GM12878 (cell line): ENCODE data around the gene CITED1. TPM values are rescaled to one million over a fixed set of nuclear protein-coding genes. Genes with fewer than 3 reads are reported as not detected.

Experiments
- ATAC-seq: fragments of 200-7000 bp; cut with Tn5 transposase; 3 replicates; pipeline ENCODE4 v1.9.1; 2020; ENCODE audit warnings: mild to moderate bottlenecking, moderate library complexity
- BruUV-seq: library from RNA; stranded (reverse); fragments of 400-500 nt; replicated peaks from 2 replicates; lab custom pipeline; 2021; lab: Mats Ljungman, UMichigan
- CTCF ChIA-PET: fragments of 300-600 bp; sonication (Branson Sonifier 250); formaldehyde crosslinking; extraction: SDS; loops from one replicate; lab custom pipeline; 2021; ENCODE audit warnings: inconsistent platforms; lab: Yijun Ruan, JAX
- POLR2A ChIA-PET: fragments of 350-600 bp; formaldehyde crosslinking; extraction: SDS; loops from one replicate; lab custom pipeline; 2021; ENCODE audit warnings: inconsistent platforms; lab: Charles Lee
- RAD21 ChIA-PET: fragments of 300-600 bp; sonication (Branson Sonifier 250); formaldehyde crosslinking; loops from one replicate; lab custom pipeline; 2023; ENCODE audit warnings: antibody characterized with exemption; ENCODE audit not compliant: unreplicated experiment; lab: Charles Lee
- SMC1A ChIA-PET: fragments of 300-600 bp; sonication (Branson Sonifier 250); formaldehyde crosslinking; loops from one replicate; lab custom pipeline; 2023; ENCODE audit not compliant: unreplicated experiment, uncharacterized antibody; lab: Charles Lee
- DNase-seq: peaks from one replicate; pipeline ENCODE4 v3.0.0-alpha.2; 2011; ENCODE audit warnings: low read depth, low spot score
- FAIRE-seq: peaks from 3 replicates; lab custom pipeline; 2011; peaks lifted over from hg19 to GRCh38; lab: Jason Lieb, UNC
- H2AFZ ChIP-seq: 2 replicates; pipeline ENCODE4 v1.6.0; 2011; ENCODE audit warnings: low read depth, low read length, control low read depth; ENCODE audit not compliant: control insufficient read depth
- H3K27ac ChIP-seq: 2 replicates; pipeline ENCODE4 v1.5.1; 2011; ENCODE audit warnings: control low read depth; ENCODE audit not compliant: control insufficient read depth, insufficient read depth
- H3K27me3 ChIP-seq, 2 experiments: replicated peaks in 1 of 2; 2 replicates each; pipeline versions ENCODE4 v1.6.0 to v1.6.1; 2011; ENCODE audit warnings: low read length in 1 of 2; ENCODE audit not compliant: control insufficient read depth in 2 of 2, insufficient read depth in 2 of 2
- H3K36me3 ChIP-seq, 2 experiments: 2 replicates each; pipeline ENCODE4 v1.5.1; 2011; ENCODE audit warnings: low read length in 1 of 2; ENCODE audit not compliant: control insufficient read depth in 2 of 2, insufficient read depth in 2 of 2
- H3K4me1 ChIP-seq: 2 replicates; pipeline ENCODE4 v1.6.1; 2011; ENCODE audit warnings: mild to moderate bottlenecking, low read length, moderate library complexity, mixed read lengths; ENCODE audit not compliant: control insufficient read depth, insufficient read depth
- H3K4me2 ChIP-seq: 2 replicates; pipeline ENCODE4 v1.6.0; 2011; ENCODE audit warnings: control low read depth; ENCODE audit not compliant: control insufficient read depth, insufficient read depth
- H3K4me3 ChIP-seq: fragments of 200-600 bp; sonication (generic); 2 replicates; pipeline ENCODE4 v1.5.1; 2016
- H3K79me2 ChIP-seq: 2 replicates; pipeline ENCODE4 v1.6.0; 2011; ENCODE audit warnings: low read length; ENCODE audit not compliant: control insufficient read depth, insufficient read depth
- H3K9ac ChIP-seq: 2 replicates; pipeline ENCODE4 v1.8.0; 2011; ENCODE audit warnings: low read length, control low read depth, mixed read lengths; ENCODE audit not compliant: control insufficient read depth, insufficient read depth
- H3K9me3 ChIP-seq: replicated peaks from 3 replicates; pipeline ENCODE4 v1.5.1; 2011; ENCODE audit warnings: mild to moderate bottlenecking, low read length; ENCODE audit not compliant: control insufficient read depth, insufficient read depth
- H4K20me1 ChIP-seq: 2 replicates; pipeline ENCODE4 v1.6.0; 2011; ENCODE audit not compliant: control insufficient read depth, insufficient read depth
- BCLAF1 ChIP-seq: fragments of 450-650 bp; IDR thresholded peaks from 2 replicates; pipeline ENCODE4 v1.6.1; 2017; ENCODE audit warnings: antibody characterized with exemption, mild to moderate bottlenecking, moderate library complexity
- BMI1 ChIP-seq: fragments of 450-650 bp; IDR thresholded peaks from 2 replicates; pipeline ENCODE4 v1.6.1; 2016; ENCODE audit warnings: mild to moderate bottlenecking, moderate library complexity, borderline replicate concordance
- CBX5 ChIP-seq: sonication (generic); IDR thresholded peaks from 2 replicates; pipeline ENCODE4 v1.6.1; 2016; ENCODE audit warnings: low read depth, moderate library complexity, mild to moderate bottlenecking, inconsistent platforms
- CREB1 ChIP-seq: IDR thresholded peaks from 2 replicates; pipeline ENCODE4 v1.6.1; 2012; ENCODE audit warnings: low read depth, mild to moderate bottlenecking, inconsistent platforms
- ELK1 ChIP-seq: IDR thresholded peaks from 2 replicates; pipeline ENCODE4 v1.6.1; 2012; ENCODE audit warnings: low read depth, low read length, improper control_type of control experiment
- EP300 ChIP-seq, 2 experiments: fragments of 150-350 bp in 1 of 2; IDR thresholded peaks; 2 replicates each; pipeline ENCODE4 v1.6.1; 2011 to 2012; ENCODE audit warnings: low read depth in 2 of 2, low read length in 2 of 2, borderline replicate concordance in 1 of 2, improper control_type of control experiment in 1 of 2, inconsistent platforms in 1 of 2; ENCODE audit not compliant: control insufficient read depth in 1 of 2
- GATAD2B ChIP-seq: fragments of 450-650 bp; conservative IDR thresholded peaks from 2 replicates; pipeline ENCODE4 v1.6.1; 2017; ENCODE audit warnings: low read depth, mild to moderate bottlenecking, moderate library complexity
- HDGF ChIP-seq: fragments of 450-650 bp; IDR thresholded peaks from 2 replicates; pipeline ENCODE4 v1.6.1; 2016; ENCODE audit warnings: antibody characterized with exemption
- KAT2A ChIP-seq: conservative IDR thresholded peaks from 2 replicates; pipeline ENCODE4 v1.6.1; 2011; ENCODE audit warnings: low read depth, low read length; ENCODE audit not compliant: control insufficient read depth
- MAX ChIP-seq: IDR thresholded peaks from 2 replicates; pipeline ENCODE4 v1.6.1; 2012; ENCODE audit warnings: low read depth, low read length, improper control_type of control experiment
- MLLT1 ChIP-seq: fragments of 450-650 bp; IDR thresholded peaks from 2 replicates; pipeline ENCODE4 v1.6.1; 2016; ENCODE audit warnings: mild to moderate bottlenecking
- MTA3 ChIP-seq: IDR thresholded peaks from 2 replicates; pipeline ENCODE4 v1.6.1; 2012; ENCODE audit warnings: low read length, inconsistent platforms, borderline replicate concordance
- NRF1 ChIP-seq: conservative IDR thresholded peaks from 2 replicates; pipeline ENCODE4 v1.6.1; 2011; ENCODE audit warnings: mild to moderate bottlenecking, low read depth, low read length, improper control_type of control experiment
- POLR2A ChIP-seq: IDR thresholded peaks from 2 replicates; pipeline ENCODE4 v1.6.1; 2011; ENCODE audit warnings: low read depth, mild to moderate bottlenecking, low read length
- RAD51 ChIP-seq: fragments of 450-650 bp; IDR thresholded peaks from 2 replicates; pipeline ENCODE4 v1.6.1; 2016; ENCODE audit warnings: moderate library complexity, mild to moderate bottlenecking, inconsistent platforms
- RUNX3 ChIP-seq: IDR thresholded peaks from 2 replicates; pipeline ENCODE4 v1.6.1; 2012; ENCODE audit warnings: low read length, inconsistent platforms
- YBX1 ChIP-seq: fragments of 450-650 bp; IDR thresholded peaks from 2 replicates; pipeline ENCODE4 v1.6.1; 2016; ENCODE audit warnings: antibody characterized with exemption
- WGBS: methylation state at CpG from one replicate; pipeline ENCODE4 v1.1.6; 2016; ENCODE audit warnings: low lambda C conversion rate; ENCODE audit not compliant: insufficient replicate concordance, insufficient coverage; ENCODE audit errors: missing lambda C conversion rate; 5-methylcytosine and 5-hydroxymethylcytosine counted together
- in situ Hi-C: fragments of 300-500 bp; cut with MboI; formaldehyde crosslinking; loops from 9 replicates; pipeline ENCODE4 v1.14.3; 2018; ENCODE audit warnings: mixed read lengths
- intact Hi-C: fragments of 100-400 bp; cut with micrococcal nuclease; formaldehyde crosslinking; loops from one replicate; pipeline ENCODE4 v1.14.2; 2022; ENCODE audit not compliant: unreplicated experiment
- polyA plus RNA-seq, 11 experiments: library from polyadenylated mRNA; depleted of rRNA in 4 of 11; unstranded in 6 of 11; stranded (reverse) in 5 of 11; fragments of >200 nt; fragmentation: Nextera tagmentation in 4 of 11; fragmentation: Illumina TruSeq in 1 of 11; extraction: Ambion mirVana in 4 of 11; extraction: Trizol in 1 of 11; gene quantifications; 1 replicate in 1 of 11; 2 replicates in 10 of 11; pipeline versions ENCODE4 v1.2.1 to v1.2.3, GENCODE V29; 2011 to 2016; ENCODE audit warnings: inconsistent platforms in 2 of 11, missing spikeins in 2 of 11, low read depth in 1 of 11
- total RNA-seq, 4 experiments: library from RNA; depleted of rRNA in 3 of 4; stranded (reverse); fragments of >200 nt in 3 of 4; fragmentation: Illumina TruSeq in 1 of 4; extraction: Trizol in 1 of 4; gene quantifications; 2 replicates each; pipeline versions ENCODE4 v1.2.1 to v1.2.3, GENCODE V29; 2013 to 2021

CITED1 gene
- total and polyA plus RNA-seq, 10 of the 15 experiments (the other 5 are each of a cell fraction or from before 2014, with no cell fraction given), result 0.56 TPM; not detected in 9

- TF ChIP-seq MLLT1 (no peak), CREB1 (no peak)
Observed at GRCh38 chrX:72347366-72347765, 41.7 kb upstream of the CITED1 start (continued).

GRCh38 chrX:72346302-72346949, 40.7 kb upstream of the CITED1 start:
- H3K9me3 ChIP-seq, result no peaks in the 10 kb centered on the region
- no peak for ATAC-seq
- POLR2A ChIA-PET, result no interaction called here
- no peaks in the 10 kb centered on the region for H4K20me1 ChIP-seq
- WGBS, result 53% methylated on average over 6 of the region's 6 CpGs
- SMC1A ChIA-PET, result no interaction called here
- no peak for DNase-seq
- no peak overlapping the region for H2AFZ ChIP-seq
- peaks cover 8% of the 10 kb centered on the region; the same call in 1 of the 2 replicates for H3K4me1 ChIP-seq
- no peak overlapping the region for H3K27ac ChIP-seq
- BruUV-seq, result no TSS peak
- no peak overlapping the region for H3K4me2 ChIP-seq
- no peaks in the 10 kb centered on the region for H3K27me3 ChIP-seq
- no peak overlapping the region for H3K9ac ChIP-seq
- RAD21 ChIA-PET, result no interaction called here
- FAIRE-seq, result no peak
- intact Hi-C loops (no loop called here), in situ Hi-C loops (no loop called here)
- TF ChIP-seq GATAD2B (no peak), BMI1 (no peak), YBX1 (no peak), RAD51 (no peak), RUNX3 (no peak), NRF1 (no peak), MAX (no peak), BCLAF1 (no peak), MTA3 (no peak), EP300 (IDR thresholded peaks at IDR 0.05; ENCODE audit: borderline replicate concordance in 1 of 2, control insufficient read depth in 1 of 2, low read depth in 2 of 2, low read length in 2 of 2) (no peak), KAT2A (no peak), ELK1 (no peak), CBX5 (no peak), POLR2A (no peak), HDGF (no peak)
- no peak overlapping the region for H3K4me3 ChIP-seq
- CTCF ChIA-PET, result no interaction called here
- no peaks in the 10 kb centered on the region for H3K36me3 ChIP-seq
- no peaks in the 10 kb centered on the region for H3K79me2 ChIP-seq
